NB4 (cell line): ENCODE data around the gene CD8B2.

Source experiments
- POLR2A ChIP-seq: IDR thresholded peaks from 2 replicates; pipeline ENCODE4 v1.6.1; 2011; ENCODE audit warnings: mild to moderate bottlenecking; ENCODE audit not compliant: insufficient read length; ENCODE audit errors: extremely low read depth
- TF ChIP-seq, protein P1 (sequence below): IDR thresholded peaks from one replicate; pipeline ENCODE4 v1.5.1; 2012; ENCODE audit warnings: low read depth, low read length

- TF ChIP-seq, protein P1, sequence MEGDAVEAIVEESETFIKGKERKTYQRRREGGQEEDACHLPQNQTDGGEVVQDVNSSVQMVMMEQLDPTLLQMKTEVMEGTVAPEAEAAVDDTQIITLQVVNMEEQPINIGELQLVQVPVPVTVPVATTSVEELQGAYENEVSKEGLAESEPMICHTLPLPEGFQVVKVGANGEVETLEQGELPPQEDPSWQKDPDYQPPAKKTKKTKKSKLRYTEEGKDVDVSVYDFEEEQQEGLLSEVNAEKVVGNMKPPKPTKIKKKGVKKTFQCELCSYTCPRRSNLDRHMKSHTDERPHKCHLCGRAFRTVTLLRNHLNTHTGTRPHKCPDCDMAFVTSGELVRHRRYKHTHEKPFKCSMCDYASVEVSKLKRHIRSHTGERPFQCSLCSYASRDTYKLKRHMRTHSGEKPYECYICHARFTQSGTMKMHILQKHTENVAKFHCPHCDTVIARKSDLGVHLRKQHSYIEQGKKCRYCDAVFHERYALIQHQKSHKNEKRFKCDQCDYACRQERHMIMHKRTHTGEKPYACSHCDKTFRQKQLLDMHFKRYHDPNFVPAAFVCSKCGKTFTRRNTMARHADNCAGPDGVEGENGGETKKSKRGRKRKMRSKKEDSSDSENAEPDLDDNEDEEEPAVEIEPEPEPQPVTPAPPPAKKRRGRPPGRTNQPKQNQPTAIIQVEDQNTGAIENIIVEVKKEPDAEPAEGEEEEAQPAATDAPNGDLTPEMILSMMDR: no peak
- no peak for TF ChIP-seq POLR2A
Observed at GRCh38 chr2:106516864-106517263, 29.7 kb downstream of the CD8B2 start.
